Cardiac muscle cell (in vitro differentiated cells and primary cell): ENCODE measurements around the gene SPG7. TPM values are rescaled to one million over a fixed set of nuclear protein-coding genes. Genes with fewer than 3 reads are reported as not detected.

Experiments
- DNase-seq, 2 donors: peaks; one replicate each; pipeline versions ENCODE4 v3.0.0 to v3.0.0-alpha.2; 2010 to 2017; ENCODE audit warnings: low read depth in 1 of 2, low spot score in 1 of 2
- H3K27ac ChIP-seq: fragments of 200-600 bp; sonication (generic); 2 replicates; pipeline ENCODE4 v1.5.1; 2016
- H3K27me3 ChIP-seq: fragments of 200-600 bp; sonication (generic); 2 replicates; pipeline ENCODE4 v1.6.0; 2016; ENCODE audit warnings: control low read depth
- H3K36me3 ChIP-seq: fragments of 200-600 bp; sonication (generic); 2 replicates; pipeline ENCODE4 v1.5.1; 2016; ENCODE audit warnings: control low read depth
- H3K4me1 ChIP-seq: fragments of 200-600 bp; sonication (generic); 2 replicates; pipeline ENCODE4 v1.8.1; 2017; ENCODE audit warnings: low read depth, mild to moderate bottlenecking, mixed run types
- H3K4me3 ChIP-seq: fragments of 200-600 bp; sonication (generic); 2 replicates; pipeline ENCODE4 v1.5.1; 2016; ENCODE audit warnings: mild to moderate bottlenecking
- H3K9me3 ChIP-seq: fragments of 200-600 bp; sonication (generic); 2 replicates; pipeline ENCODE4 v1.5.1; 2017; ENCODE audit warnings: low read depth, mild to moderate bottlenecking, control low read depth
- polyA plus RNA-seq: library from polyadenylated mRNA; unstranded; fragments of >200 nt; fragmentation: Nextera tagmentation; extraction: Ambion mirVana; gene quantifications from 2 replicates; pipeline ENCODE4 v1.2.1, GENCODE V29; 2016
- total RNA-seq: library from RNA; depleted of rRNA; stranded (reverse); fragments of >200 nt; gene quantifications from 2 replicates; pipeline ENCODE4 v1.2.3, GENCODE V29; 2016
- TF ChIP-seq, protein P1 (sequence below): IDR thresholded peaks from 2 replicates; pipeline ENCODE4 v1.5.1; 2012; ENCODE audit warnings: low read depth, mild to moderate bottlenecking, low read length

Gene SPG7
- total and polyA plus RNA-seq, 2 experiments from 2014 or later = 110 to 248 TPM

DNA sequence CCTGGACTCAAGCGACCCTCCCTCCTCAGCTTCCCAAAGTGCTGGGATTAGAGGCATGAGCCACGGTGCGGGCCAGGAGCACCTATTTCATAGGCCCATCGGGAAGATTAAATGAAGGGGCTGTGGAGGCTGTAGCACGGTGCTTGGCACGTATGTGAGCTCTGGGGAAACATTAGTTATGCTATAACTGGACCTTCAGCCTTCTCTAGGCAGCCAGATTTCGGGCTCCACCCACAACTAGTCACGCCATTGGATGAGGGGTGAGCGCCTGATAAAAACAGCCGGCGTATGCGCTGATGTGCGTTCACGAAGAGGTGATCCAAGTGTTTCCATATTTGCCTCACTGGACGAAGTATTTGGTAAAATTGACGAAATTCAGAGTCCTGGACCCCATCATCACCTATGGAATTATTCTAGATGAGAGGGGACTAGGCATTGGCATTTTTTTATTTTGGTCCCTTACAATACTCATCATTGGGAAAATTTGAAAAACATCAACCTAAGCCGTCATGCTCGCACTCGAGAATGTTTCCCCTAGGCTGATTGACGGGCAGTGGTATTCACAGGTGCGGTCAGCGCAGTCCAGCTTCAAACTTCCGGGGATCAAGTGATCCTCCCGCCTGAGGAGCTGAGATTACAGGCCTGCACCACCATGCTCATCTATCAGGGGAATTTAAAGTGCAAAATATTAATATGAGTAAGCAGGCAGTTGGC, 16.1 kb upstream of the SPG7 start:
- Histone ChIP-seq H3K27me3 (no peaks in the 10 kb centered on the region), H3K9me3 (no peaks in the 10 kb centered on the region), H3K4me1 (peaks cover 21% of the 10 kb centered on the region), H3K36me3 (no peaks in the 10 kb centered on the region), H3K27ac (no peak overlapping the region), H3K4me3 (peak overlapping the region; percentile 67)
- no peak for DNase-seq
- TF ChIP-seq, protein P1, sequence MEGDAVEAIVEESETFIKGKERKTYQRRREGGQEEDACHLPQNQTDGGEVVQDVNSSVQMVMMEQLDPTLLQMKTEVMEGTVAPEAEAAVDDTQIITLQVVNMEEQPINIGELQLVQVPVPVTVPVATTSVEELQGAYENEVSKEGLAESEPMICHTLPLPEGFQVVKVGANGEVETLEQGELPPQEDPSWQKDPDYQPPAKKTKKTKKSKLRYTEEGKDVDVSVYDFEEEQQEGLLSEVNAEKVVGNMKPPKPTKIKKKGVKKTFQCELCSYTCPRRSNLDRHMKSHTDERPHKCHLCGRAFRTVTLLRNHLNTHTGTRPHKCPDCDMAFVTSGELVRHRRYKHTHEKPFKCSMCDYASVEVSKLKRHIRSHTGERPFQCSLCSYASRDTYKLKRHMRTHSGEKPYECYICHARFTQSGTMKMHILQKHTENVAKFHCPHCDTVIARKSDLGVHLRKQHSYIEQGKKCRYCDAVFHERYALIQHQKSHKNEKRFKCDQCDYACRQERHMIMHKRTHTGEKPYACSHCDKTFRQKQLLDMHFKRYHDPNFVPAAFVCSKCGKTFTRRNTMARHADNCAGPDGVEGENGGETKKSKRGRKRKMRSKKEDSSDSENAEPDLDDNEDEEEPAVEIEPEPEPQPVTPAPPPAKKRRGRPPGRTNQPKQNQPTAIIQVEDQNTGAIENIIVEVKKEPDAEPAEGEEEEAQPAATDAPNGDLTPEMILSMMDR = no peak

DNA sequence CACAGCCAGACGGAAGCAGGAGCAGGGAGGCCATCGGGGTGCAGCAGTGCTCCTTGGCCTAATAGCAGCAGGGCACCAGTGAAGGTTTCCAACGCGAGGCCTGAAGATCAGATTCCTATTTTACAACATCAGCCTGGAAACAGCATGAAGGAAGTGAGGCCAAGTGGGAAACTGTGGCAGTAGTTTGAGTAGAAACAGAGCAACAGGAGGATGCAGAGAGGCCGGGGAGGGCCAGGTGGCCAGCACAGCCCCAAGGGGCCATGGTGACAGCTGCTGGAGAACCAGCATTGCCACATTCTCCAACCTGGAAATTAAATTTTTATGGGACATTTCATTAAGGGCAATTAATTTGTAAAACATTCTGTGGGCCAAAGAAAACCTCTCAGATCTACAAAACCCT, 14.4 kb upstream of the SPG7 start:
- Histone ChIP-seq H3K36me3 (no peaks in the 10 kb centered on the region), H3K27me3 (no peaks in the 10 kb centered on the region), H3K4me1 (peaks cover 8% of the 10 kb centered on the region), H3K27ac (no peak overlapping the region), H3K4me3 (no peak overlapping the region), H3K9me3 (no peaks in the 10 kb centered on the region)
- no peak for DNase-seq
- TF ChIP-seq, protein P1 = no peak

DNA sequence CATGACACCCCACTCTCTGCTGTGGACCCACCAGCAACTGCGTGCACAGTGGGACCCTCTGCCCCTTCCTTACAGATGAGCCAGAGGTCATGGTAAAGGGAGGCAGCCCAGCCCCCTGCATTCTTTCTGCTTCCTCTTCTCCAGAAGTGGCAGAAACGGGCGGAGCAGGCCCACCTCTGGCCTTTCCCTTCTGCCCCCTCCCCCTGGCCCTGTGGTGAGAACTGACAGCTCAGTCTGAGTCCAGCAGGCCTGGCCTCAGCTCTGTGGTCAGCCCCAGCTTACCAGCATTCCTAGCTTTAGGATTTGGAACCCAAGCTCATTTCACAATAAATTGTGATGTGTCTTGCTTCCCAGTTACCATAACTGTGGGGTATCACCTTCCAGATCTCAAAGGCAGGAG, 13.1 kb upstream of the SPG7 start:
- TF ChIP-seq, protein P1 = no peak
- Histone ChIP-seq H3K4me3 (no peak overlapping the region), H3K36me3 (no peaks in the 10 kb centered on the region), H3K9me3 (no peaks in the 10 kb centered on the region), H3K27ac (peak overlapping the region; percentile 79), H3K27me3 (no peaks in the 10 kb centered on the region), H3K4me1 (peaks cover 8% of the 10 kb centered on the region)
- peak; percentile 49 to 84 for DNase-seq

GRCh38 chr16:89498839-89499238, 9.4 kb upstream of the SPG7 start:
- Histone ChIP-seq H3K4me3 (no peak overlapping the region), H3K27ac (no peak overlapping the region), H3K4me1 (peaks cover 5% of the 10 kb centered on the region), H3K9me3 (no peaks in the 10 kb centered on the region), H3K27me3 (no peaks in the 10 kb centered on the region), H3K36me3 (no peaks in the 10 kb centered on the region)
- DNase-seq = no peak
- TF ChIP-seq, protein P1 = no peak

- DNase-seq = no peak
- no peak overlapping the region for H3K4me3 ChIP-seq
Observed at GRCh38 chr16:89499767-89500166, 8.4 kb upstream of the SPG7 start.

More at GRCh38 chr16:89499767-89500166, 8.4 kb upstream of the SPG7 start:
- TF ChIP-seq, protein P1 = no peak
- Histone ChIP-seq H3K9me3 (no peaks in the 10 kb centered on the region), H3K27ac (no peak overlapping the region), H3K36me3 (no peaks in the 10 kb centered on the region), H3K27me3 (no peaks in the 10 kb centered on the region), H3K4me1 (peaks cover 5% of the 10 kb centered on the region)
